ENCODE data around the gene ZFYVE21.

ZFYVE21 gene

DNA sequence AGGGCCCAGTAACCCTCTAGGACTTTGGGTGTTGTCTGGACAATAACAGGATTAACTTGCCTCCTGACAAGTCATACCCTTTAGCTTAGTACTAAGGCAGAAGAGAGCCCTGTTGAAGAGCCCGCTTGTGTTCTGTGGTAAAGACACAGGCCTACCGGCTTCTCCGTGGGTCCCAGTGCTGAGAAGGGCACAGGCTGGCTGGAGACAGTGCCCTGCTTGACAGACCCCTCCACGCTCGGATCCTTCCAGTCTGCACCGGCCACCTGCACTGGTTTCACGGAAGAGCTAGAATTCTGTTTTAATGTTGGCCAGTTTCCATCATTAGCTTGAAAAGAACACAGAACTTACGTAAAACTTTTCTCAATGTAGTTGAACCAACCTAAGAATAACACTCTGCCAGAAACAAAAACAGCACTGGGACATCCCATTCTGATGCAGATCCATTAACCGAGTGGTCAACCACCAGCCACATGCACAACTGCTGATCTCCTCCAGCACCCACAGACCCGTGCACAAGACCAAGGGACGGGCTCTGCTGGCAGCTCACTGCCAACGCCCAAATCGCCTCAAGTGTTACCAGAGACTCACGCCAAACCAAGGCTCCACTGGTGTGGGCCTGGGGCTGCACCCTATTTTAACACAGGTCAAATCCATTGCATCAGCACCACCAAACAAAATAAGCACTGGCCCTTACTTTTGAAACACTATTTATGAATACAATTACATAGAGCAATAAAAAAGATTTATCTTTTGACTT is 27.1 kb downstream of the ZFYVE21 start:
- no peak for DNase-seq (ENCODE audit: low read depth)
- TF ChIP-seq, protein P1, sequence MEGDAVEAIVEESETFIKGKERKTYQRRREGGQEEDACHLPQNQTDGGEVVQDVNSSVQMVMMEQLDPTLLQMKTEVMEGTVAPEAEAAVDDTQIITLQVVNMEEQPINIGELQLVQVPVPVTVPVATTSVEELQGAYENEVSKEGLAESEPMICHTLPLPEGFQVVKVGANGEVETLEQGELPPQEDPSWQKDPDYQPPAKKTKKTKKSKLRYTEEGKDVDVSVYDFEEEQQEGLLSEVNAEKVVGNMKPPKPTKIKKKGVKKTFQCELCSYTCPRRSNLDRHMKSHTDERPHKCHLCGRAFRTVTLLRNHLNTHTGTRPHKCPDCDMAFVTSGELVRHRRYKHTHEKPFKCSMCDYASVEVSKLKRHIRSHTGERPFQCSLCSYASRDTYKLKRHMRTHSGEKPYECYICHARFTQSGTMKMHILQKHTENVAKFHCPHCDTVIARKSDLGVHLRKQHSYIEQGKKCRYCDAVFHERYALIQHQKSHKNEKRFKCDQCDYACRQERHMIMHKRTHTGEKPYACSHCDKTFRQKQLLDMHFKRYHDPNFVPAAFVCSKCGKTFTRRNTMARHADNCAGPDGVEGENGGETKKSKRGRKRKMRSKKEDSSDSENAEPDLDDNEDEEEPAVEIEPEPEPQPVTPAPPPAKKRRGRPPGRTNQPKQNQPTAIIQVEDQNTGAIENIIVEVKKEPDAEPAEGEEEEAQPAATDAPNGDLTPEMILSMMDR (conservative IDR thresholded peaks at IDR 0.05; ENCODE audit: control insufficient read depth, insufficient read depth, low read depth, low read length), result no peak
- no peak overlapping the region for H3K4me3 ChIP-seq (ENCODE audit: control insufficient read depth, low read depth, low read length)

DNA sequence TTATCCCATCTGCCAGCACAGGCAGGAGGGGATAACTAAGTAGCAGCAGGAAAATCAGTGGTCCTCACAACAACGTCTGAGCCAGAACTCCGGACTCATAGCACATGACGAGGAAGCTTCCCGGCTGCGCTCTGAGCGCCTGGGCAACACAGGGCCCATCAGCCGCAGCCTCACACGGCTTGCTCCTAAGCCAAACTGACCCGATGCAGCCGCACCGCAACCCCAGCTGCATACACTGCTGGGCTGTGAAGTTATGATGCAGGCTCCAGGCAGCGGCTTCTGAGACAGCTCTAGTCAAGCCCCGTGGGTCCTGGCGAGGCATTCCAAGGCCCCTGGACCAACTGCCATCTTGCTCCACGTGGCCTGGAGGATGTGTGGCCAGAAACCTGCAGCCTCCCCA is 28.1 kb downstream of the ZFYVE21 start:
- TF ChIP-seq, protein P1 (conservative IDR thresholded peaks at IDR 0.05; ENCODE audit: control insufficient read depth, insufficient read depth, low read depth, low read length), result no peak
- no peak for DNase-seq (ENCODE audit: low read depth)
- H3K4me3 ChIP-seq (ENCODE audit: control insufficient read depth, low read depth, low read length), result no peak overlapping the region

DNA sequence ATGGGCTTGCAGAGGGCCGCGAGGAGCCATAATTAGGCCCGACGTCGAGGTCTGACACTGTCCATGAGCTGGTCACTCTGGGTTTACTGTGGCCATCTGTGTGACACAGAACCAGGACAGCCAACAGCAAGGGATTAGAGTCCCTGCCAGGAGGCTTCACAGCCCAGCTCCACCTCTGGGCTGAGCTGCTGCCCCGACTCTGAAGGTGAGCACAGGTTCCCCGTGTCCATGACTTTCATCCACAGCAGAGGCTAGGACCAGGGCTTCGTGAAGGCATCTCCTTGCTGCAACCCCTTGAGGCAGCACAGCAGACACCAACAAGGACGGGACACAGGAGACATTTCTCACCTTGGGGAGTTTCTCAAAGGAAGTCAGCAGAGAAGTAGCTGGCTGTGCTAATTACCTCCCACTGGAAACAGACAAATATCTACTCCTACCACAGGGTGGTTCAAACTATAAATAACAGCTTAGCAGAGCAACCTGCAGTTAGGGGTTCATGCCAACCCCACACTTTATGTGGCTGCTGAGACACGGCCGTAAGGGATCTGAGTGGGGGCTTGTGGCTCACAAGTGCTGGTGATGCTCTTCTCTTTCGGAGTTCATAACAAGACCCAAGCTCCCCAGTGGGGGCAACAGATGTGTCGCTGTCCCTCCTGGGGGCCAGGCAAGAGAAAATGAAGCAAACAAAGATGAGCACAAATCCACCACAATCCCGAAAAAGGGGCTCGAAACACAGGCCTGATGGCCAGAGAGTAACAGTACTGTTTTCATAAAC is 29.2 kb downstream of the ZFYVE21 start:
- TF ChIP-seq, protein P1 (conservative IDR thresholded peaks at IDR 0.05; ENCODE audit: control insufficient read depth, insufficient read depth, low read depth, low read length), result no peak
- DNase-seq (ENCODE audit: low read depth), result no peak
- H3K4me3 ChIP-seq (ENCODE audit: control insufficient read depth, low read depth, low read length), result no peak overlapping the region

DNA sequence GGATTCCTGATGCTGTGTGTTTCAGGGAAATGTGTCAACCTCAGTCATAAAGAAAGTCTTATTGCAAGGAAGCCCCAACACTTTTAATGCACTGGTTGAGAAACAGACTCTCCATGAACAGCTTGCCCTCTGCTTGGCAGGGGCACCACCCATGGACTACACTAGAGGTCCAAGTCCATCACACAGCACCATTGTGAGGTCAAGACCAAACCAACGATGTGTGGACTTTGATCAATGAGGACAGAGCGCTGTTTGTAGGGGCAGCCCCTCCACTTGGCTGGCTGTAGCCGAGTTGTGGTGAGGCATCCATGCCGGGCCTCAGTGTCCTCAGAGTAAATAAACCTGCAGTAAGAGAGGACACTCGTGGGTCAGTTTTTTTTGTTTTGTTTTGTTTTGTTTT is 29.8 kb downstream of the ZFYVE21 start:
- no peak for DNase-seq (ENCODE audit: low read depth)
- TF ChIP-seq, protein P1 (conservative IDR thresholded peaks at IDR 0.05; ENCODE audit: control insufficient read depth, insufficient read depth, low read depth, low read length), result no peak
- H3K4me3 ChIP-seq (ENCODE audit: control insufficient read depth, low read depth, low read length), result no peak overlapping the region

DNA sequence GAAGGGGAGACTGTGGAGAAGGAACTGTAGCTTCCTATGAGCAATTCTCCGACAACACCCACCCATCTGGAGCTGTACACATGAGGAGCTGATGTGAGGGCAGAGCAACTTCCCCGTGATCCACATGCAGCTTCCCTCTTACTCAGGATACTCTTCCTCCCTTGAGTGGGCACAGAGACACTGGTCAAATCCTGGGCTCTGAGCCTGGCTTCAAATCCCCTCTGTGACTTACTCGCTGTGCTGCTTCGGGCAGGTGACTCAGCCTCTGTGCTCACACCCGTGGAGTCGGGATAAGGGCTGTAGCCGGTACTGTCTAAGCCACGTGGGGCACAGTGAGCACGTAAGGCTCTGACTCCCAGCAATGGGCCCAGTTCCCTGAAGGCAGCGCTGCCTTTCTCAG is 31.1 kb downstream of the ZFYVE21 start:
- TF ChIP-seq, protein P1 (conservative IDR thresholded peaks at IDR 0.05; ENCODE audit: control insufficient read depth, insufficient read depth, low read depth, low read length), result no peak
- DNase-seq (ENCODE audit: low read depth), result peak; percentile 76
- no peak overlapping the region for H3K4me3 ChIP-seq (ENCODE audit: control insufficient read depth, low read depth, low read length)

DNA sequence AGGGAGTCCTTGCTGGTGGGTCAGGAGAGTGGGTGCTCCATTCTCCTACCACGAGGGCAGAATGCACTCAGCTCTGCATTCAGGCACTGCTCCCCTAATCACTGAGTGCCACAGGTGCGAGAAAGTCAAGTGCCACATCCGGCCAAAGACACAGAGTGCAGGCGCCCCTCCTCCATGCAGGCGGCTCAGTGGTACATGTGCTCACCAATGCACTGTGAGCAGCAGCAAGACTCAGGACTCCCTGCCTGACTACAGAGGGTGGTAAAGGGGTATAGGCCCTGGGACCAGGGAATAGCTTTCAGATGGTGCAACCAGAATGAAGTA is 32.9 kb downstream of the ZFYVE21 start:
- no peak overlapping the region for H3K4me3 ChIP-seq (ENCODE audit: control insufficient read depth, low read depth, low read length)
- TF ChIP-seq, protein P1 (conservative IDR thresholded peaks at IDR 0.05; ENCODE audit: control insufficient read depth, insufficient read depth, low read depth, low read length), result no peak
- DNase-seq (ENCODE audit: low read depth), result no peak
